SK-N-SH treated with all-trans-retinoic acid at 6 μM for 48 hours (cell line): ENCODE results near the gene SKIC8.

Source experiments
- ATAC-seq: fragments of 200-7000 bp; cut with Tn5 transposase; 3 replicates; pipeline ENCODE4 v1.9.1; 2020; ENCODE audit warnings: mild to moderate bottlenecking, moderate library complexity
- ARNTL ChIP-seq: fragments of 450-650 bp; formaldehyde crosslinking; IDR thresholded peaks from 2 replicates; pipeline ENCODE4 v1.5.0; 2020; ENCODE audit warnings: low read depth, mild to moderate bottlenecking, moderate library complexity, borderline replicate concordance
- BACH2 ChIP-seq: fragments of 250-450 bp; sonication (Bioruptor Pico); IDR thresholded peaks from 2 replicates; pipeline ENCODE4 v1.9.0; 2021; ENCODE audit warnings: mild to moderate bottlenecking, borderline replicate concordance
- CREB5 ChIP-seq: fragments of 250-450 bp; sonication (Bioruptor Pico); IDR thresholded peaks from 2 replicates; pipeline ENCODE4 v1.5.1; 2020; ENCODE audit warnings: low read depth, mild to moderate bottlenecking, moderate library complexity
- CSDC2 ChIP-seq: fragments of 250-450 bp; sonication (Bioruptor Pico); IDR thresholded peaks from 2 replicates; pipeline ENCODE4 v1.5.0; 2020; ENCODE audit warnings: mild to moderate bottlenecking, moderate library complexity
- CSRNP3 ChIP-seq: fragments of 250-450 bp; sonication (Bioruptor Pico); IDR thresholded peaks from 2 replicates; pipeline ENCODE4 v1.5.1; 2021; ENCODE audit warnings: mild to moderate bottlenecking, moderate library complexity
- GLIS3 ChIP-seq: fragments of 250-450 bp; sonication (Bioruptor Pico); IDR thresholded peaks from 2 replicates; pipeline ENCODE4 v1.5.0; 2020; ENCODE audit warnings: mild to moderate bottlenecking, moderate library complexity
- ISL1 ChIP-seq: fragments of 250-450 bp; sonication (Bioruptor Pico); IDR thresholded peaks from 2 replicates; pipeline ENCODE4 v2.1.2; 2022; ENCODE audit warnings: mild to moderate bottlenecking, moderate library complexity
- OSR1 ChIP-seq: fragments of 250-450 bp; sonication (Bioruptor Pico); IDR thresholded peaks from 2 replicates; pipeline ENCODE4 v1.8.0; 2022; ENCODE audit warnings: moderate library complexity, mild to moderate bottlenecking, inconsistent platforms
- PATZ1 ChIP-seq: fragments of 250-450 bp; sonication (Bioruptor Pico); IDR thresholded peaks from 2 replicates; pipeline ENCODE4 v1.8.0; 2020; ENCODE audit warnings: mild to moderate bottlenecking, moderate library complexity, borderline replicate concordance
- PPARA ChIP-seq: fragments of 250-450 bp; sonication (Bioruptor Pico); IDR thresholded peaks from 2 replicates; pipeline ENCODE4 v1.5.0; 2020; ENCODE audit warnings: mild to moderate bottlenecking, borderline replicate concordance
- RARB ChIP-seq: fragments of 250-450 bp; sonication (Bioruptor Pico); IDR thresholded peaks from 2 replicates; pipeline ENCODE4 v1.8.0; 2021; ENCODE audit warnings: mild to moderate bottlenecking, moderate library complexity
- SNAI2 ChIP-seq: fragments of 250-450 bp; sonication (Bioruptor Pico); IDR thresholded peaks from 2 replicates; pipeline ENCODE4 v1.5.0; 2020; ENCODE audit warnings: mild to moderate bottlenecking, moderate library complexity
- TCF4 ChIP-seq: fragments of 250-450 bp; sonication (Bioruptor Pico); IDR thresholded peaks from 2 replicates; pipeline ENCODE4 v1.8.0; 2021; ENCODE audit warnings: mild to moderate bottlenecking, moderate library complexity, borderline replicate concordance
- TOX ChIP-seq: fragments of 250-450 bp; sonication (Bioruptor Pico); IDR thresholded peaks from 2 replicates; pipeline ENCODE4 v1.8.0; 2021; ENCODE audit warnings: mild to moderate bottlenecking, moderate library complexity, borderline replicate concordance
- TSHZ2 ChIP-seq: fragments of 250-450 bp; sonication (Bioruptor Pico); IDR thresholded peaks from 2 replicates; pipeline ENCODE4 v1.5.0; 2020; ENCODE audit warnings: mild to moderate bottlenecking, moderate library complexity
- ZC3H10 ChIP-seq: fragments of 250-450 bp; sonication (Bioruptor Pico); IDR thresholded peaks from 2 replicates; pipeline ENCODE4 v1.5.1; 2021; ENCODE audit warnings: mild to moderate bottlenecking, moderate library complexity
- ZFP3 ChIP-seq: fragments of 250-450 bp; sonication (Bioruptor Pico); IDR thresholded peaks from 2 replicates; pipeline ENCODE4 v1.5.0; 2020; ENCODE audit warnings: mild to moderate bottlenecking, moderate library complexity
- ZFP30 ChIP-seq: fragments of 450-650 bp; formaldehyde crosslinking; IDR thresholded peaks from 2 replicates; pipeline ENCODE4 v1.5.0; 2022; ENCODE audit warnings: mild to moderate bottlenecking, moderate library complexity
- ZNF565 ChIP-seq: fragments of 450-650 bp; formaldehyde crosslinking; conservative IDR thresholded peaks from 2 replicates; pipeline ENCODE4 v1.5.0; 2020; ENCODE audit warnings: low read depth, mild to moderate bottlenecking, moderate library complexity
- ZNF70 ChIP-seq: fragments of 450-650 bp; formaldehyde crosslinking; IDR thresholded peaks from 2 replicates; pipeline ENCODE4 v1.5.0; 2020; ENCODE audit warnings: mild to moderate bottlenecking, moderate library complexity

The SKIC8 gene

GRCh38 chr15:78257681-78258080 lies 41.7 kb downstream of the SKIC8 start:
- ATAC-seq, result no peak
- no peak for TF ChIP-seq ZC3H10 (CRISPR knock-in tag)
- no peak for TF ChIP-seq ZFP30 (CRISPR knock-in tag)
- no peak for TF ChIP-seq ZFP3
- no peak for TF ChIP-seq BACH2 (CRISPR knock-in tag)
- TF ChIP-seq CREB5 (CRISPR knock-in tag), result no peak
- no peak for TF ChIP-seq ISL1 (CRISPR knock-in tag)
- TF ChIP-seq ZNF70 (CRISPR knock-in tag), result no peak
- no peak for TF ChIP-seq CSRNP3 (CRISPR knock-in tag)
- no peak for TF ChIP-seq GLIS3 (CRISPR knock-in tag)
- no peak for TF ChIP-seq ARNTL
- TF ChIP-seq SNAI2, result no peak
- no peak for TF ChIP-seq ZNF565 (CRISPR knock-in tag)
- TF ChIP-seq PATZ1 (CRISPR knock-in tag), result no peak
- TF ChIP-seq TOX, result no peak
- no peak for TF ChIP-seq PPARA (CRISPR knock-in tag)
- no peak for TF ChIP-seq RARB (CRISPR knock-in tag)
- TF ChIP-seq TSHZ2 (CRISPR knock-in tag), result no peak

- TF ChIP-seq ZFP30 (CRISPR knock-in tag) (no peak), RARB (CRISPR knock-in tag) (no peak), TCF4 (CRISPR knock-in tag) (no peak), GLIS3 (CRISPR knock-in tag) (no peak), PPARA (CRISPR knock-in tag) (no peak), CSDC2 (CRISPR knock-in tag) (no peak), ZC3H10 (CRISPR knock-in tag) (no peak)
These were observed 43.4 kb downstream of the SKIC8 start for GRCh38 chr15:78256044-78256437.

GRCh38 chr15:78255421-78256043 lies 43.9 kb downstream of the SKIC8 start:
- no peak for ATAC-seq
- TF ChIP-seq PATZ1 (CRISPR knock-in tag), result no peak
- TF ChIP-seq CREB5 (CRISPR knock-in tag), result no peak
- no peak for TF ChIP-seq ZNF565 (CRISPR knock-in tag)
- no peak for TF ChIP-seq BACH2 (CRISPR knock-in tag)
- TF ChIP-seq TCF4 (CRISPR knock-in tag), result no peak
- TF ChIP-seq OSR1 (CRISPR knock-in tag), result no peak
- no peak for TF ChIP-seq CSRNP3 (CRISPR knock-in tag)
- TF ChIP-seq ISL1 (CRISPR knock-in tag), result no peak
- no peak for TF ChIP-seq ARNTL
- no peak for TF ChIP-seq TSHZ2 (CRISPR knock-in tag)
- TF ChIP-seq RARB (CRISPR knock-in tag), result no peak

More at GRCh38 chr15:78256044-78256437, 43.4 kb downstream of the SKIC8 start:
- ATAC-seq, result no peak
